GM18873 (cell line): ENCODE measurements around the gene LYZL2.
"Not testable (repeated sequence)": the region's sequence is repeated elsewhere in the genome, so short reads cannot be mapped to it uniquely, and the experiment has no call there.

Experiments used
- ATAC-seq: cut with Tn5 transposase; IDR thresholded peaks from one replicate; pipeline ENCODE4 v1.9.1; 2021; ENCODE audit warnings: mild to moderate bottlenecking, moderate library complexity, moderate number of reproducible peaks; ENCODE audit not compliant: unreplicated experiment, low FRiP score

The LYZL2 gene

DNA sequence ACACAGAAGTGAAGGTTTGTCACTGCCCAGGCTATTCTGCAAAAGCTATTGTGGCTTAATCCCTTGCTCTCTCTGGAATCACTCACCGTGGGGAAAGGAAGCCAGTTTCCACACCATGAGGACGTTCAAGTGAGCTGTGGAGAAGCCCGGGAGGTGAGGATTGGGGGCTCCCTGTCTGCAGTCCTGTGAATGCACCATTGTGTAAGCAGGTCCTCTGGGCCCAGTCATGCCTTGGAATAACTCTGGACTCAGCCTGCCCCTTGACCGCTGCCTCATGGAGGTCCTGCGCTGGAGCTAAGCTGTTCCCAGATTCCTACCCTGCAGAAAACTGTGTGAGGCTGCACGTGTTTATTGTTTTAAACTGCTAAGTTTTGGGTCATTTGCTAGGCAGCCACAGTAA, 33.5 kb downstream of the LYZL2 start:
- ATAC-seq, result no peak

DNA sequence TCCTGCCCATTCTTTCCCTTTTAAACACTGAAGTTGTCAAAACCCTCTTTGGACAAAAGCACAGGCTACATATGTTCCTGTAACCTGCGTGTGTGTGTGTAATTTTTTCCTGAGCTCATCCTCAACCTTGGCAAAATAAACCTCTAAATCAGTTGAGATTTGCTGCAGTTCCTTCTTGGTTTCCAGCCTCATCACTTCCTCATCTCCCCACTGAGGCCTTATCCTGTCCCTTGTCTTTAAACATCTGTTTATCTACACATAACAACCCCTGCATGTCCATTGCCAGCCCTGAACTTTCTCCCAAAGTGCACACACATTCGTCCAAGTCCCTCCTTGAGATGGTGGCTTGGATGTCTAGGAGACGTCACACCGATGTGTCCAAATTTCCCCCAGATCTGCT, 35.5 kb downstream of the LYZL2 start:
- ATAC-seq, result no peak

DNA sequence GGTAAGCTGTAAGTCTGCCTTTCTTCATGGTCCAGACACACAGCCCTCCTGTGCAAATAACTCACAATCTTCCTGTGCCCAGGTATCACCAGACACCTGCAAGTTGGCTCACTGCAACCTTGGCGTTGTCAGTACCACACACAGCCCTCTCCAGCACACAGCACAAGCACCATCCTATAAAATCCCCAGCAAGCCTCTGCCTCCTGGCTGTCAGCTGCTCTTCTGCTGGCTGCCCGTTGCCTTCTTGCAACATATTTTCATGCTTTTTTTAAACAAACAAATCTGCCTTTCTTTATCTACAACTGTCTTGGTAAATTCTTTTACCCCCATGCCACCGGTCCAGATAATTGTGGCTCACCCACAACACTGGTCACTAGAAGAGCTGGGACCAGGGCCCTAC, 36.8 kb downstream of the LYZL2 start:
- not testable (repeated sequence) for ATAC-seq

DNA sequence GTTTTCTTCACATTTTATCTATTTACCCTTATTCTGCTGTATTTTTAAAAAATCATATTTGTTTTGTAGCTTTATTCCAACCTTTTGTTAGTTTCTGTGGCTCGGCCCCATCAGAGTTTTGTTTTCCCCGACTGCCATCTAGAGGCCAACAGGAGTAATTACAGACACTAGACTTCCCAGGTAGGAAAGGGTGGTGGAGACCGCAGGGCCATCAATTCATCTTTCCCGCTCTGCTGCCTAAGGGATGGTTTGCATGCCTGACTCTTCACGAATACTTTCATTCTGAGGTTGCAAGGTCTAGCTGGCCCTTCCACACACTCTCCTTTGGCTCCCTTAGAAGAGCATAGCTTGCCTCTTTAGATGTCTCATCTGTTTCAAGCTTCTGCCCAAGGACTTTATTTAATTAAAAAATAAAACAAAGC, 38.3 kb downstream of the LYZL2 start:
- ATAC-seq, result no peak

DNA sequence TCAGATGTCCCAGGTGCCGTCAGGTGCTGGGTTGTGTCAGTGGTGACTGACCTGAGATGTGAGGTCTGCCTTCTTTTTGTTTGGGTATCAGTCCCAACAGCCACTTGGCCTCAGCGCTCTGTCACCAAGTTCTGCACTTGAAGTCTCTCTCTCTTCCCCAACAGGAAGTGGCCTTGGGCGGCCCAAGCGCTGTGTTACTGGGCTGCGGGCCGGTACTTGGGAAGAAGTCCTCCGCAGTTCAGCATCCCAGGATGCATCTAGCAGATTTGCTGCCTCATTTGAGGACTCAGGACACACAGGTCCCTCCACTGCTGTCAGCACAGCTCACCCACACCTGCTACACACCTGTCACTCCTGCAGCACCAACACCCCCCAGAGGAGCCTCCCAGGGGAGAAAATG, 40.1 kb downstream of the LYZL2 start:
- ATAC-seq, result no peak

DNA sequence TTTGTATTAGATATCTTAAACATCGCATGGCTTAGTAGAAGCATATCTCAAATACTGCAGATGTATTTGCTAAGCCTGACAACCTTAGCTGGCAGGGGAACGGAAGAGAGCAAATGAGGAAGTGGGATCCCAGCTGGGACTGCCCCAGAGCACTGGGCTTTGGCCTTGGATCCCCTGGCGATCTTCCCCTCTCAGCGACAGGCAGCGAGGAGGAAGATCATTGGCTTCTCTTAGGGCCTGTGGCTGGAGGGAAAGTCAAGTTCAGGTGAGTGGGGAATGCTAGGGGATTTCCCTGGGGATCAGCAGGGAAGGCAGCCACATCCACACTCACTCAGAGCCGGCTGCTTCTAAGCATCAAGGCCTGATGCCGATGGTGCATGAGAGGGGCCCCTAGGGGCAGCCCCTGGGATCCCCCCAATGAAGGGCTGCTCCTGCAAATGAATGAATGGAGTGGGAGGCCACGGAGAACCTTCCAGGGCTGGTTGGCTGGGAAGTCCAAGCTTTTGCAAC, 42.0 kb downstream of the LYZL2 start:
- ATAC-seq, result peak; percentile 79

DNA sequence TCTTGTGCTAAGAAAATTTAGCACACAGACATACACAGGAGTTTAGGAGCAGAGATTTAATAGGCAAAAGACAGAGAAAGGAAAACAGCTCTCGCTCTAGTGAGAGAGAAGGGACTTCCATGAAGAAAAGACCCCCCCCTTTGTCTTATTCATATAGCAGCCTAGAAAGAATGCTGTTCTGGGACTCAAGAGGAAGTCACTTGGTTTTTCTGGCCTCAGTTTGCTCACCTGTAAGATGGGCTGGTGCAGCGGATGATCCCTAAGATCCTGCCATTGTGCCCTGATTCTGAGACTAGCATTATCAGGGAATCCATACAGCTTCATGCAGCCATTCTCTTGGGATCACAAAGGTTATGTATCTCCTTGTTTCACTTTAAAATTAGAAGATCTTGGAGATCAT, 42.7 kb downstream of the LYZL2 start:
- ATAC-seq, result no peak

DNA sequence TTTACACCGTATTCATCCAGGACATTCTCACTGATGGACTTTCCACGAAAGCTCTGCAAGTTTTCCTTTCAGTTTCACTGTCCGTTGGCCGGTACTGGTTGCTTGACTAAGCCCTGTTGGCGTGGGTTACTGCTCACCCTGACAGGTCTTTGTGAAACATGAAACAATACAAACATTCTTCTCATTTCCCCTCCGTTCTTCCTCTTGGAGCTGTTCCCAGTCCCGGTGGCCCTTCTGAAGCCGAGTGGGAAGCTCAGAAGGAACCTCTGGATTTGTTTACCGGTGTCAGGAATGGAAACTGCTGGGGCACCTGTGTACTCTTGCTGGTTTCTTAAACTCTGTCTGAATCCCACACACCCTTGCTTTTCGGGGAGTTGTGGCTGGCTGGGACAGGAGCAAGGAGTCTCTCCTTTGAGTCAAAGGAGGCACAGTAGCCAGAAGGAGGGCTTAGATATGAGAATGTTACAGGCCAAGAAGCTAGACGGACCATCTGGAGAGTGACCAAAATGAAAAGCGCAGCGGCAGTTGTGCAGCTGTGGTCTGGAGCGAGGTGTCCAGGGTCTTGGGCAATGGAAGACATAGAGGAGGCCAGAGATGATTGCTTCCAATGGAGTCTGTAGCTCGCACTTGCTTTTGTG, 45.7 kb downstream of the LYZL2 start:
- no peak for ATAC-seq

DNA sequence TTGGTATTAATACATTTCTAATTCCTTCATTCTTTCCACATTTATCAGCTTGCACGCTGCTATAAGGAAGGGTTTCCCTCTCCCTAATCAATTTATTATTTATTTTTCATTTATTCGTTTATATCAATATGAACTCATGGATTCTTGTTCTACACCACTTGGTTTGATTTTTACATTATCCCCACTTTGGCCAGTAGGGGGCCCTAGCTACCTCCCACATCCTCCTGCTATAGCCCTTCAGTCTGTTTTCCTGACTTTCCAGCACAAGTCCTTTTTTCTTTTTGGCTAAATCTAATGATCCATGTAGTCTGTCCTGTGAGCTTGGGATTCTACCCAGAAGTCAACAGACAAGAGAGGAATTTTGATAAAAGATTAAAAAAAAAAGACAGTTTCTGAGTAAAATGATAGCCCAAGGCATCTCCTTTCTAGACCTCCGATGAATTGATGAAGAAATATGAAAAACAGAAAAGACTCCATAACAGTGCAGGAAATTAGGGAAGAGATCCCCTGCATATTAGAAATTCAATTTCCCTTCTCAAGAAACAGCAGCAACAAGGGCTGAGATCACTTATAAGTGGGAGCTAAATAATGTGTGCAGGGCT, 47.7 kb downstream of the LYZL2 start:
- no peak for ATAC-seq

DNA sequence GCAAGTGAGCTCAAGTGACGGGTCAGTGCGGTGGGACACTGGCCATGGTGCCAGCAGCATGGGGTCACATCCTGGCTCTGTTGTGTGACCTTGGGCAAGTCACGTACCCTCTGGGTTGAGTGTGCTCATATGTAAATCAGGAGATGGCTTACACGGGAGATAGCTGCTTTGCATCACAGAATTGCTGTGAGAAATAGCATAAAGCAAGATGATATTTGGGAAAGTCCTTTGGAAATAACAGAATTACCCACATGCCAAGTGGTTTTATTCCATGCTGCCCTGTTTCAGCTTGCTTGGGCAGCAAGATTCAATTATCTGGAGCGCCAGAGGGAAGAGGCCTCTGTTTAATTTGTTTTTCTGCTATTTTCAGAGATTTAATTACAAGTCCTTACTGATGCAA, 48.9 kb downstream of the LYZL2 start:
- ATAC-seq, result no peak

DNA sequence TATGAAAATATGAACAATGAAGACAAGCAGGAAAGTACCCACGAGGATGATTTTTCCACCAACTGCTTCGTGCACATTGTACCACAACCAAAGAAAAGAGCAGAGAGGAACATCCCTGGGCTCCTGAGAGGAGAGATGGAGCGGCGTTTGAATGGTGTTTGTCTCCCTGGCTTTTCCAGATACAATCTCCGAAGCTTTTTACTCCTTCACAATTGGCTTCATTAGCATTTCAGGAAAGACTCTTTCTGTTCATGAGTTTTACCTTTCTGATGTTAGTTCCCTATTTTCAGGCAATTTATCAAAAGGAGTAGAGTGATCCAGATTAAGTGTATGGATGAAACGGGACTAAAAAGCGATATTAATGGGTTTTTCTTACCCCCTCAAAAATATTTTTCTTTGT, 49.3 kb downstream of the LYZL2 start:
- ATAC-seq, result no peak

DNA sequence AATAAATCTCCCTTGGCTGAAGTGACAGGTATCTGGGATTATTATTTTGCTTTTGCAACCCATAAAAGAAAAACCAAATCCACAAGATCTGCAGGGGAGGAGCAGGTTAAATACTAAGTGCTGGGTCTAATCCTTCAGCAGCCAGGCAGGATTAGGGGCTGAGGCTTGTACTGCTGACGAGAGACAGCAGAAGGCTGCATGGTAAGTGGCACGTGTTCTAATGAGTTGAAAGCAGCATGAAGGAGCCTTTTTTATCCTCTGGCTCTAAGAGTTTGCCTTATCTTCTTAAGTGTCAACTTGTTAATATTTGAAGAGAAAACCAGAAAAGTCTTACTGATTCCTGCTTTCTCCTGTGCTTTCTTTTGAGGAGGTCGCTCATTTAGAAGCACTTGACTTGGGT, 50.0 kb downstream of the LYZL2 start:
- ATAC-seq, result no peak

DNA sequence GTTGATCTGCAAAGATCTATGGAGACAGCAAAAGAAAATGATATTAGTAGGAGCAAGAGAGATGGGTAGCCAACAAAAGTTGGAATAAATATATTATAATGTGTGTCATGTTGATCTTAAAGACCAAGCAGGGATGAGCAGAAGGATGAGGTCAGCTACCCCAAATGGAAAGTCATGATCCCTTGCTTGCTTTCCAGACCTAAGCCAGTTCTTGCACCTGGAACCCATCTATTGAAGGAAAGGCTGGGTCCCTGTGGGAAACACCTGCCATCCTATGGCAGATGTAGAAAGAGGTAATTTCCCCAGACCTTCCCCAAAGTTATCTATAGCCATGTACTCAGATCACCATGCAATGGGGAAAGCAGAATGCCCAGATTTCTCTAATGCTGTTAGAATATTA, 52.5 kb downstream of the LYZL2 start:
- no peak for ATAC-seq

DNA sequence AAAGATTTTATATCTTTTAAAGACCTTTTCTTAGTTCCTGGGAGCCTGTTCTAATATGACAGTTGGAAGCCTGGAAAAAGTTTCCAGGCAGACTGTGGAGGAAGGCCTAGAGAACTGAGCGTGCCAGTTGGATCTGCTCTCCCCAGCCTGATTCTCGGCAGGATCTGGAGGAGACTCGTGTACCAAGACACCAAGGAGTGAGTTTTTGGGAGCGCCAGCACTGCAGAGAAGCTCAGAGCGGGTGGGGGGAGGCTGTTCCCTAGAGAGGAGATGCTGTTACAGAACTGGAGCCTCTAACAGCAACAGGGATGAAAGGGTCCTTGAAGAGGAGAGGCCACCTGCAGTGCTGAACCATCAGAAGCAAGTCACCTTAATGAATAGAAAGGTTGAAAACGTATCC, 52.9 kb downstream of the LYZL2 start:
- no peak for ATAC-seq

DNA sequence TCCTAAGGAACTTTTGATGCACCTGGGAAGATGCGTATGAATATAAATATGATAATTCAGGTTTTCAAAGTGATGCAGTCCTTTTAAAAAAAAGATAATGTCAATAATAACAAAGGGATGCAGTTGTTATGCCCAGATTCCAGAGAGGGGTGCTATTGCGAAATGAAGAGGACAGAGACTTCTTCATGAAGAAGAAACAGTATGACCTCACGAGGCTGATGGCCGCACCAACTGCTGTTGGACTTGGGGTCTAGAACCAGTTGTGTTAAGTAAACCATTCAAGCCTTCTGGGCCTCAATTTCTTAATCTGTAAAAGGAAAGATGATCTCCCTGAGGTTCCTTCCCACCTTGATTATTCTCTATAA, 55.1 kb downstream of the LYZL2 start:
- ATAC-seq, result no peak

DNA sequence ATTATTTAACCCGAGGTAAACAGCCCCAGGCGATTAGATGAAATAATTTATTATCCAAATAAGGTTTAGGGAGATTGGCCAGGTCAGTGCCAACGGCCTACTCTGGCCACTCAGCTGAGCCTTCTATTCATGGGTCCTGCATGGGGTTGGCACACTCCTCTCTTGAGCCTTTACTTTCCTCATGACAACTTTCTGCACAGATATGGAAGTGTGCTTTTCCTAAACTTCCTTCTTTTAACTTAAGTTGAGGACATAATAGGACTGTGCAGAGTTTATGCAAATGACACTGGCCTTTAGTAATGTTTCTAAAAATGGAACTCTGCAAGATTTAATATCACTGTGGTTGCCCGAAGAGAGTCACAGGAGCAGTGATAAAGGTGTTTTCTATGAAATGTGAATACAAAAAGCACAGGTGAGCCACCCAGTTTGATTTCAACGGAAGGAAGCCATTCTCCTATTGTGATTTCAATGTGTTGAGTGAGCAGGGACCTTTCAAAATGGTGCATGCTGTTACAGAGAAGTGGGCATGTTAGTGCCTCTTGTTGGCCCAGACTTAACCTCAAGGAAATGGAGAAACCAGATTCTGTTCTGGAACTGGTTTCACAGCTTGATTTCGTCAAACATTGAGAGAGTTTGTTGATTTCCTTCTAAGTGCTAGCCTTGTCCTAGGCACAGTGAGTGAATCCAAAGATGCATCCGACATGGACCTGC, 55.7 kb downstream of the LYZL2 start:
- no peak for ATAC-seq

DNA sequence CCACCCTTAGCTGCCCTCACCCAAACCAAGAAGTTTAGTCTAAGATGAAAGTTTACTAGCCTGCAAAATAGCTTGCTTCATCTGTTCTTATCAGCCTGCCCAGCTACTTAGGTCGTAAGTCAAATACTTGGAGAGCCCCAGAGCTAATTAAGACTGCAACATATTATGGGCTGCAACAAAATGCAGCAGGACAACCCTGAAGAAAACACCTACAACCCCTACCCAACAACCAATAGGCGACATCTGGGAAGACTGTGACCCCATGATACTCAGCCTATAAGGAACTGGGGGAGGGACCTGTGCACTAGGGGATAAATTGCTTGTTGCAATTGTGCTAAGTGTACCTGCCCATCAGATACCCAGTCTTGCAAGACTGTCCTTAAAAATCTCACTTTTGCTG, 64.1 kb downstream of the LYZL2 start:
- ATAC-seq, result no peak

DNA sequence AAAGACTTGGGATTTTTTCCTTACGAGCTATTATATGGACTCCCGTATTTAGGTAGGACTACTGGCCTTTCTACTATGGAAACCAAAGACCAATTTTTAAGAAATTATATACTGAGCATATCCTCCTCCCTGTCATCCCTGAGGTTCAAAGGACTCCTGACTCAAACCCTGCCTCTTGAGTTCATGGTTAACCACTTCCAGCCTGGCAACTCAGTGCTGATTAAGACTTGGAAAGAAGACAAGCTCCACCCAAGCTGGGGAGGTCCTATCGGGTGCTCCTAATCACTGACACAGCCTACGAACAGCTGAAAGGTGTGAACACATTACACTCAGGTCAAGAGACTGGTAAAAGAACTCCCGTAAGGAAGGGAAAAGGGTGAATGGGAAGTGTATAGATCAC, 66.8 kb downstream of the LYZL2 start:
- ATAC-seq, result no peak
